Hepatic stellate cell (primary cell): ENCODE data around the gene CCDC12.
A peak's percentile ranks its signal among the peaks of the same experiment; 100 is the strongest.

ENCODE experiments used
- DNase-seq: peaks from one replicate; pipeline ENCODE4 v3.0.0; 2011; ENCODE audit warnings: low spot score

CCDC12 gene

GRCh38 chr3:46976326-46977190 is at the start of gene CCDC12:
Gene CCDC12, minus strand, starts transcription at chr3:46976745. Its CDS starts 13 bp downstream, at chr3:46976732.
- peak; percentile 100 for DNase-seq

- DNase-seq: no peak
Observed at GRCh38 chr3:47024932-47025331, 48.4 kb upstream of the CCDC12 start.

- DNase-seq: no peak
Observed at GRCh38 chr3:47022641-47023071, 46.1 kb upstream of the CCDC12 start.

GRCh38 chr3:47020311-47020710 is 43.8 kb upstream of the CCDC12 start:
- DNase-seq: no peak

- no peak for DNase-seq
Observed at GRCh38 chr3:47019201-47019600, 42.7 kb upstream of the CCDC12 start.

- DNase-seq: no peak
Observed at GRCh38 chr3:47018269-47018611, 41.7 kb upstream of the CCDC12 start.

GRCh38 chr3:47017504-47018268 is 41.1 kb upstream of the CCDC12 start:
- DNase-seq: peak; percentile 9

- DNase-seq: peak; percentile 87
Observed at GRCh38 chr3:47016934-47017435, 40.4 kb upstream of the CCDC12 start.

- no peak for DNase-seq
Observed at GRCh38 chr3:47016086-47016933, 39.8 kb upstream of the CCDC12 start.

GRCh38 chr3:47015151-47015550 is 38.6 kb upstream of the CCDC12 start:
- no peak for DNase-seq

GRCh38 chr3:47014036-47014435 is 37.5 kb upstream of the CCDC12 start:
- no peak for DNase-seq

GRCh38 chr3:47013231-47013630 is 36.7 kb upstream of the CCDC12 start:
- DNase-seq: no peak

- DNase-seq: no peak
Observed at GRCh38 chr3:47012342-47013230, 36.0 kb upstream of the CCDC12 start.

- no peak for DNase-seq
Observed at GRCh38 chr3:47011371-47011770, 34.8 kb upstream of the CCDC12 start.

GRCh38 chr3:47010910-47011309 is 34.4 kb upstream of the CCDC12 start:
- no peak for DNase-seq

- no peak for DNase-seq
Observed at GRCh38 chr3:47010111-47010712, 33.7 kb upstream of the CCDC12 start.

GRCh38 chr3:47009225-47010110 is 32.9 kb upstream of the CCDC12 start:
- peak; percentile 99 for DNase-seq

- no peak for DNase-seq
Observed at GRCh38 chr3:47008851-47009224, 32.3 kb upstream of the CCDC12 start.

GRCh38 chr3:47008234-47008796 is 31.8 kb upstream of the CCDC12 start:
- no peak for DNase-seq
